HG03196 (cell line): ENCODE data around the gene DIP2C.
"Not testable (repeated sequence)": the region's sequence is repeated elsewhere in the genome, so short reads cannot be mapped to it uniquely, and the experiment has no call there.

ENCODE experiments used
- ATAC-seq: cut with Tn5 transposase; IDR thresholded peaks from one replicate; pipeline ENCODE4 v1.9.1; 2021; ENCODE audit not compliant: unreplicated experiment

DIP2C gene

GRCh38 chr10:689452-690371 lies at the start of gene DIP2C:
DIP2C (minus strand) TSS chr10:689668; CDS start chr10:689578, 90 bp downstream.
- ATAC-seq: no peak

GRCh38 chr10:734481-734880 lies 45.0 kb upstream of the DIP2C start:
- ATAC-seq: no peak

GRCh38 chr10:733086-733485 lies 43.6 kb upstream of the DIP2C start:
- ATAC-seq: no peak

GRCh38 chr10:729213-729612 lies 39.7 kb upstream of the DIP2C start:
- no peak for ATAC-seq

GRCh38 chr10:728603-729002 lies 39.1 kb upstream of the DIP2C start:
- no peak for ATAC-seq

GRCh38 chr10:727162-727790 lies 37.8 kb upstream of the DIP2C start:
- ATAC-seq: no peak

GRCh38 chr10:725786-726185 lies 36.3 kb upstream of the DIP2C start:
- no peak for ATAC-seq

- ATAC-seq: no peak
Measured at GRCh38 chr10:725302-725701, 35.8 kb upstream of the DIP2C start.

- no peak for ATAC-seq
Measured at GRCh38 chr10:723973-724372, 34.5 kb upstream of the DIP2C start.

GRCh38 chr10:722281-723060 lies 33.0 kb upstream of the DIP2C start:
- no peak for ATAC-seq

- no peak for ATAC-seq
Measured at GRCh38 chr10:718143-718700, 28.8 kb upstream of the DIP2C start.

- no peak for ATAC-seq
Measured at GRCh38 chr10:717458-717857, 28.0 kb upstream of the DIP2C start.

- no peak for ATAC-seq
Measured at GRCh38 chr10:716821-717220, 27.4 kb upstream of the DIP2C start.

- no peak for ATAC-seq
Measured at GRCh38 chr10:714214-714613, 24.7 kb upstream of the DIP2C start.

- no peak for ATAC-seq
Measured at GRCh38 chr10:712575-712974, 23.1 kb upstream of the DIP2C start.

- no peak for ATAC-seq
Measured at GRCh38 chr10:712089-712488, 22.6 kb upstream of the DIP2C start.

- ATAC-seq: no peak
Measured at GRCh38 chr10:707861-708260, 18.4 kb upstream of the DIP2C start.

- no peak for ATAC-seq
Measured at GRCh38 chr10:707456-707855, 18.0 kb upstream of the DIP2C start.

- no peak for ATAC-seq
Measured at GRCh38 chr10:703118-703517, 13.7 kb upstream of the DIP2C start.

GRCh38 chr10:700183-700582 lies 10.7 kb upstream of the DIP2C start:
- ATAC-seq: not testable (repeated sequence)
